Colonic mucosa (tissue), 4 donors: ENCODE measurements around the gene FARP1. TPM values are rescaled to one million over a fixed set of nuclear protein-coding genes. Genes with fewer than 3 reads are reported as not detected.

Source experiments
- DNase-seq: peaks from one replicate; pipeline ENCODE4 v3.0.0-alpha.2; 2020
- H3K27ac ChIP-seq: fragments of 200-600 bp; one replicate; pipeline ENCODE4 v1.8.0; 2021
- H3K27me3 ChIP-seq: fragments of 200-600 bp; one replicate; pipeline ENCODE4 v1.8.0; 2021
- H3K36me3 ChIP-seq: fragments of 200-600 bp; one replicate; pipeline ENCODE4 v1.8.0; 2021
- H3K4me1 ChIP-seq: fragments of 200-600 bp; one replicate; pipeline ENCODE4 v1.8.0; 2021; ENCODE audit warnings: mild to moderate bottlenecking
- H3K4me3 ChIP-seq: fragments of 200-600 bp; one replicate; pipeline ENCODE4 v1.8.0; 2021
- H3K9ac ChIP-seq, 2 donors: one replicate each; pipeline ENCODE4 v1.7.0; 2013; ENCODE audit warnings: control low read depth in 2 of 2, low read depth in 2 of 2, low read length in 2 of 2
- H3K9me3 ChIP-seq: fragments of 200-600 bp; one replicate; pipeline ENCODE4 v1.8.0; 2021
- intact Hi-C: fragments of 100-400 bp; cut with DNase I; formaldehyde crosslinking; loops from one replicate; pipeline ENCODE4 v1.14.1; 2022
- microRNA-seq: library from miRNA; unstranded; fragments of <30 nt; microRNA quantifications from one replicate; pipeline ENCODE4, GENCODE V29; 2019
- total RNA-seq, 2 donors: library from RNA; stranded (reverse); fragmentation: NEBNext Ultra II Directional in 1 of 2; extraction: Animal tissue kit (Norgen Biotek cat#: 25700) in 1 of 2; gene quantifications; one replicate each; pipeline ENCODE4 v1.2.1, GENCODE V29; 2021
- TF ChIP-seq, protein P1 (sequence below): fragments of 200-600 bp; IDR thresholded peaks from one replicate; pipeline ENCODE4 v1.8.0; 2022; ENCODE audit warnings: antibody characterized with exemption, mild to moderate bottlenecking
- donor health status: healthy.
- donor health status: DM: no; HTN: no; CAD: no.
- donor health status: DM: no; HTN: no; CAD: no.

The FARP1 gene
- total RNA-seq, 2 donors from 2014 or later = 39.1 to 53.5 TPM

DNA sequence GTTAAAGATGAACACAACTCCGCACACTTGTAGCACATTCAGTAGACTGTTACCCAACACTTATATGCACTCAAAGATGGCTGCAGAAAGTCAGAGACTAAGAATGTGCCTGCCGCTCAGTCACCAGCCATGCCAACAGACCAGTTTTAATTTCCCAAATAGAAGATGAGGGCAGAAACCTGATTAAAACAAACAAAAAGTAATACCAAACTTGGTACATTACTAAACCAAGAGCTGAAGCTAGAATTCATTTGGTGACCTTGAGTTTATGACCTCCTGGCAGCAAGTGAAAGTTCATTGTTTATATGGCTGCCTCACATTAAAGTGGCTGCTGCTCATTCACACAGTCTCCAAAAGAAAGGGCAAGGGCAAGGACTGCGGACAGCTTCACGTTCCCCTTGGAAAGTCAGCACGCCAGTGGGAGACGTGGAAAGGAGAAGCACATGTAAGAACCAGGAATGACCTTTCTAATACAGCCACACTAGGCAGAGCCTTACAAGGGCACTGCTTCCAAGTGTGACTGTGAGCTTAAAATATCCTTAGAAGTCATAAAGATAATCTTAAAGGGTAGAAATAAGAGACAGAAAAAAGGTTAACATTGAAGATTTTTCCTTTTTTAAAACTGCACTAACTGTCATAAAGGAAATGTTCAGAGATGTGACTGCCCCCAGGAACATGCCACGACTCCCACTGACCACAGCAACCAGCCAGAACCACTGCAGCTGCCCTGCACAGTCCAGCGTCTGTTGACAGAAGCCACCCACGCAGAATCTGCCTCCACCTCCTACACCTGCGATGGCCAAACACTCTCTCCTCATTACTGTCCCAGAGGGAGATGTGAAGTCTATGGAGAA, 360.5 kb downstream of the FARP1 start:
- Histone ChIP-seq H3K9ac (no peak overlapping the region), H3K36me3 (no peaks in the 10 kb centered on the region), H3K9me3 (no peaks in the 10 kb centered on the region), H3K27ac (no peak overlapping the region), H3K4me3 (no peak overlapping the region), H3K27me3 (no peaks in the 10 kb centered on the region), H3K4me1 (peaks cover 16% of the 10 kb centered on the region)
- no peak for DNase-seq
- TF ChIP-seq, protein P1, sequence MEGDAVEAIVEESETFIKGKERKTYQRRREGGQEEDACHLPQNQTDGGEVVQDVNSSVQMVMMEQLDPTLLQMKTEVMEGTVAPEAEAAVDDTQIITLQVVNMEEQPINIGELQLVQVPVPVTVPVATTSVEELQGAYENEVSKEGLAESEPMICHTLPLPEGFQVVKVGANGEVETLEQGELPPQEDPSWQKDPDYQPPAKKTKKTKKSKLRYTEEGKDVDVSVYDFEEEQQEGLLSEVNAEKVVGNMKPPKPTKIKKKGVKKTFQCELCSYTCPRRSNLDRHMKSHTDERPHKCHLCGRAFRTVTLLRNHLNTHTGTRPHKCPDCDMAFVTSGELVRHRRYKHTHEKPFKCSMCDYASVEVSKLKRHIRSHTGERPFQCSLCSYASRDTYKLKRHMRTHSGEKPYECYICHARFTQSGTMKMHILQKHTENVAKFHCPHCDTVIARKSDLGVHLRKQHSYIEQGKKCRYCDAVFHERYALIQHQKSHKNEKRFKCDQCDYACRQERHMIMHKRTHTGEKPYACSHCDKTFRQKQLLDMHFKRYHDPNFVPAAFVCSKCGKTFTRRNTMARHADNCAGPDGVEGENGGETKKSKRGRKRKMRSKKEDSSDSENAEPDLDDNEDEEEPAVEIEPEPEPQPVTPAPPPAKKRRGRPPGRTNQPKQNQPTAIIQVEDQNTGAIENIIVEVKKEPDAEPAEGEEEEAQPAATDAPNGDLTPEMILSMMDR = no peak
- intact Hi-C loops = loop anchor here (10.0 kb wide), 1 partner anchor 71 kb away; the partner anchor contains the start of gene STK24

- H3K27ac ChIP-seq = no peak overlapping the region
- peaks cover 20% of the 10 kb centered on the region for H3K4me1 ChIP-seq
- TF ChIP-seq, protein P1 = no peak
- H3K9ac ChIP-seq = no peak overlapping the region
- no peak overlapping the region for H3K4me3 ChIP-seq
- intact Hi-C loops = loop anchor here (10.0 kb wide), 1 partner anchor 71 kb away; the partner anchor contains the start of gene STK24
- H3K27me3 ChIP-seq = no peaks in the 10 kb centered on the region
- H3K9me3 ChIP-seq = no peaks in the 10 kb centered on the region
- no peak for DNase-seq
- no peaks in the 10 kb centered on the region for H3K36me3 ChIP-seq
Measured at GRCh38 chr13:98504029-98504351, 361.1 kb downstream of the FARP1 start.

GRCh38 chr13:98504371-98504963, 361.6 kb downstream of the FARP1 start:
- peaks cover 20% of the 10 kb centered on the region for H3K4me1 ChIP-seq

More at GRCh38 chr13:98504371-98504963, 361.6 kb downstream of the FARP1 start:
- Histone ChIP-seq H3K9me3 (no peaks in the 10 kb centered on the region), H3K27me3 (no peaks in the 10 kb centered on the region), H3K4me3 (no peak overlapping the region), H3K36me3 (no peaks in the 10 kb centered on the region), H3K9ac (peak overlapping the region in 1 of 2 donors; percentile 7), H3K27ac (no peak overlapping the region)
- TF ChIP-seq, protein P1 = no peak
- DNase-seq = no peak
- intact Hi-C loops = loop anchor here (10.0 kb wide), 1 partner anchor 70 kb away; the partner anchor contains the start of gene STK24

Small RNA genes lying within 50 kb of the gene (microRNA-seq; reads per million reads assigned to microRNA genes)
- gene MIR3170 = not detected

Other genes starting within 250 kb of the FARP1 start
- 10 to 100 TPM; 67.5 to 95.4 TPM for gene IPO5, start 189.4 kb upstream of the FARP1 start, total RNA-seq
- not detected for gene RNF113B, start 34.2 kb downstream of the FARP1 start, total RNA-seq